22Rv1 (cell line): ENCODE measurements around the gene TBC1D1.

Experiments
- CTCF ChIP-seq: fragments of 450-650 bp; IDR thresholded peaks from 2 replicates; pipeline ENCODE4 v1.5.1; 2017; ENCODE audit warnings: mild to moderate bottlenecking
- ZFX ChIP-seq: fragments of 450-650 bp; IDR thresholded peaks from 2 replicates; pipeline ENCODE4 v1.6.1; 2017; ENCODE audit warnings: antibody characterized with exemption, borderline replicate concordance

- no peak for TF ChIP-seq CTCF
- TF ChIP-seq ZFX: no peak
Measured at GRCh38 chr4:38007645-38008044, 116.8 kb downstream of the TBC1D1 start.
